Natural killer cell (primary cell): ENCODE results near the gene TENM4. TPM values are rescaled to one million over a fixed set of nuclear protein-coding genes. Genes with fewer than 3 reads are reported as not detected.
"Not testable (repeated sequence)": the region's sequence is repeated elsewhere in the genome, so short reads cannot be mapped to it uniquely, and the experiment has no call there.

ENCODE experiments used
- ATAC-seq, 3 donors: fragments of 150-1000 bp in 2 of 3; fragments of 200-7000 bp in 1 of 3; cut with Tn5 transposase; 1 replicate in 1 of 3; 2 replicates in 2 of 3; pipeline ENCODE4 v1.10.0; 2021; ENCODE audit warnings: mild to moderate bottlenecking in 2 of 3, moderate library complexity in 2 of 3
- DNase-seq, 2 donors: peaks; one replicate each; pipeline versions ENCODE4 v3.0.0 to v3.0.0-alpha.2; 2013 to 2021; ENCODE audit warnings: mixed read lengths in 1 of 2
- H3K27ac ChIP-seq: one replicate; pipeline ENCODE4 v1.5.1; 2013; ENCODE audit warnings: mild to moderate bottlenecking, low read length
- H3K27me3 ChIP-seq: one replicate; pipeline ENCODE4 v1.6.1; 2013; ENCODE audit warnings: low read length; ENCODE audit not compliant: control insufficient read depth, insufficient read depth
- H3K36me3 ChIP-seq: one replicate; pipeline ENCODE4 v1.6.1; 2013; ENCODE audit warnings: low read length; ENCODE audit not compliant: control insufficient read depth, insufficient read depth
- H3K4me1 ChIP-seq: one replicate; pipeline ENCODE4 v1.6.1; 2013; ENCODE audit warnings: low read length; ENCODE audit not compliant: control insufficient read depth, insufficient read depth
- H3K4me3 ChIP-seq: one replicate; pipeline ENCODE4 v1.5.1; 2013; ENCODE audit warnings: low read length
- H3K9me3 ChIP-seq: one replicate; pipeline ENCODE4 v1.6.1; 2013; ENCODE audit warnings: low read length; ENCODE audit not compliant: control insufficient read depth, insufficient read depth
- H3K27ac Mint-ChIP-seq, 2 donors: one replicate each; pipeline ENCODE4 v1.8.0; 2022; ENCODE audit warnings: mild to moderate bottlenecking in 2 of 2, mixed read lengths in 2 of 2, moderate library complexity in 1 of 2
- H3K27me3 Mint-ChIP-seq, 2 donors: one replicate each; pipeline ENCODE4 v1.8.0; 2022; ENCODE audit warnings: low read depth in 2 of 2, mixed read lengths in 2 of 2
- H3K36me3 Mint-ChIP-seq: one replicate; pipeline ENCODE4 v1.8.0; 2022; ENCODE audit warnings: mixed read lengths
- H3K4me1 Mint-ChIP-seq, 2 donors: one replicate each; pipeline ENCODE4 v1.8.0; 2022; ENCODE audit warnings: mixed read lengths in 2 of 2
- H3K4me3 Mint-ChIP-seq: one replicate; pipeline ENCODE4 v1.8.0; 2022; ENCODE audit warnings: mild to moderate bottlenecking, moderate library complexity, mixed read lengths
- H3K9me3 Mint-ChIP-seq, 2 donors: one replicate each; pipeline ENCODE4 v1.8.0; 2022; ENCODE audit warnings: mixed read lengths in 2 of 2
- WGBS: methylation state at CpG from one replicate; pipeline ENCODE4 v1.1.7; 2013; ENCODE audit warnings: missing lambda C conversion rate; ENCODE audit not compliant: insufficient coverage; 5-methylcytosine and 5-hydroxymethylcytosine counted together
- intact Hi-C: fragments of 100-400 bp; cut with micrococcal nuclease; formaldehyde crosslinking; loops from one replicate; pipeline ENCODE4 v1.14.2; 2022
- total RNA-seq, 4 donors: library from RNA; stranded (reverse); fragments of 120-200 nt in 1 of 4; gene quantifications; one replicate each; pipeline versions ENCODE4 v1.2.3 to v1.2.4, GENCODE V29; 2013 to 2022
- TF ChIP-seq, protein P1 (sequence below): fragments of 200-600 bp; IDR thresholded peaks from one replicate; pipeline ENCODE4 v1.8.0; 2022; ENCODE audit warnings: antibody characterized with exemption

The TENM4 gene
- total RNA-seq, 3 donors from 2014 or later (not counting 1 experiment from before 2014, with no cell fraction given) = 0.63 to 0.75 TPM; not detected in 1

DNA sequence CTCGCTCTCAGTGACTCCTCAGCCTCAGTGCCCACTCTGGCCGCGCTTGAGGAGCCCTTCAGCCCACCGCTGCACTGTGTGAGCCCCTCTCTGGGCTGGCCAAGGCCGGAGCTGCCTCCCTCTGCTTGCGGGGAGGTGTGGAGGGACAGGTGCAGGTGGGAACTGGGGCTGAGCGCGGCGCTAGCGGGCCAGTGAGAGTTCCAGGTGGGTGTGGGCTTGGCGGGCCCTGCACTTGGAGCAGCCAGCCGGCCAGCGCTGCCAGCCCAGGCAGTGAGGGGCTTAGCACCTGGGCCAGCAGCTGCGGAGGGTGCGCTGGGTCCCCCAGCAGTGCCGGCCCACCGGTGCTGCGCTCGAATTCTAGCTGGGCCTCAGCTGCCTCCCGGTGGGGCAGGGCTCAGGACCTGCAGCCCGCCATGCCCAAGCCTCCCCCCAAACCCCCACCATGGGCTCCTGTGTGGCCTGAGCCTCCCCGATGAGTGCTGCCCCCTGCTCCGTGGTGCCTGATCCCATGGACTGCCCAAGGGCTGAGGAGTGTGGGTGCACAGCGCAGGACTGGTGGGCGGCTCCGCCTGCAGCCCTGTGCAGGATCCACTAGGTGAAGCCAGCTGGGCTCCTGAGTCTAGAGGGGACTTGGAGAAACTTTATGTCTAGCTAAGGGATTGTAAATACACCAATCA, 802.0 kb downstream of the TENM4 start:
- no peaks in the 10 kb centered on the region for H3K4me1 Mint-ChIP-seq
- no peak overlapping the region for H3K4me3 ChIP-seq
- TF ChIP-seq, protein P1, sequence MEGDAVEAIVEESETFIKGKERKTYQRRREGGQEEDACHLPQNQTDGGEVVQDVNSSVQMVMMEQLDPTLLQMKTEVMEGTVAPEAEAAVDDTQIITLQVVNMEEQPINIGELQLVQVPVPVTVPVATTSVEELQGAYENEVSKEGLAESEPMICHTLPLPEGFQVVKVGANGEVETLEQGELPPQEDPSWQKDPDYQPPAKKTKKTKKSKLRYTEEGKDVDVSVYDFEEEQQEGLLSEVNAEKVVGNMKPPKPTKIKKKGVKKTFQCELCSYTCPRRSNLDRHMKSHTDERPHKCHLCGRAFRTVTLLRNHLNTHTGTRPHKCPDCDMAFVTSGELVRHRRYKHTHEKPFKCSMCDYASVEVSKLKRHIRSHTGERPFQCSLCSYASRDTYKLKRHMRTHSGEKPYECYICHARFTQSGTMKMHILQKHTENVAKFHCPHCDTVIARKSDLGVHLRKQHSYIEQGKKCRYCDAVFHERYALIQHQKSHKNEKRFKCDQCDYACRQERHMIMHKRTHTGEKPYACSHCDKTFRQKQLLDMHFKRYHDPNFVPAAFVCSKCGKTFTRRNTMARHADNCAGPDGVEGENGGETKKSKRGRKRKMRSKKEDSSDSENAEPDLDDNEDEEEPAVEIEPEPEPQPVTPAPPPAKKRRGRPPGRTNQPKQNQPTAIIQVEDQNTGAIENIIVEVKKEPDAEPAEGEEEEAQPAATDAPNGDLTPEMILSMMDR = no peak
- no peaks in the 10 kb centered on the region for H3K27me3 ChIP-seq
- H3K36me3 ChIP-seq = no peaks in the 10 kb centered on the region
- no peak overlapping the region for H3K27ac ChIP-seq
- peaks cover 4 to 7% of the 10 kb centered on the region in 2 donors for H3K27me3 Mint-ChIP-seq
- no peaks in the 10 kb centered on the region for H3K36me3 Mint-ChIP-seq
- DNase-seq = no peak
- no peaks in the 10 kb centered on the region for H3K4me1 ChIP-seq
- H3K27ac Mint-ChIP-seq = no peak overlapping the region
- no peak overlapping the region for H3K4me3 Mint-ChIP-seq
- peaks cover 0 to 2% of the 10 kb centered on the region in 2 donors for H3K9me3 Mint-ChIP-seq
- intact Hi-C loops = no loop called here
- no peak for ATAC-seq
- H3K9me3 ChIP-seq = no peaks in the 10 kb centered on the region
- 96% methylated on average over 26 of the region's 26 CpGs for WGBS

DNA sequence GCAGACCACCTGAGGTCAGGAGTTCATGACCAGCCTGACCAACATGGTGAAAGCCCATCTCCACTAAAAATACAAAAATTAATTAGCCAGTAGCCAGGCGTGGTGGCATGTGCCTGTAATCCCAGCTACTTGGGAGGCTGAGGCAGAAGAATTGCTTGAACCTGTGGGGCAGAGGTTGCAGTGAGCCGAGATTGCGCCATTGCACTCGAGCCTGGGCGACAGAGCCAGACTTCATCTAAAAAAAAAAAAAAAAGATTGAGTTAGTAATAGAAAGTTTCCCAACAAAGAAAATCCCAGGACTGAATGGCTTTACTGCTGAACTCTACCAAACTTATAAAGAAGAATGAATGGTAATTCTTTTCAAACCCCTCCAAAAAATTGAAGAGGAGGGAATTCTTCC, 803.3 kb downstream of the TENM4 start:
- H3K4me3 ChIP-seq, intact Hi-C loops, H3K4me1 Mint-ChIP-seq, H3K36me3 Mint-ChIP-seq, H3K9me3 ChIP-seq, H3K27me3 Mint-ChIP-seq, DNase-seq, H3K9me3 Mint-ChIP-seq, H3K27ac ChIP-seq, H3K4me3 Mint-ChIP-seq, H3K27ac Mint-ChIP-seq, H3K27me3 ChIP-seq, H3K4me1 ChIP-seq, H3K36me3 ChIP-seq, ATAC-seq: not testable (repeated sequence)
- 93% methylated on average over 2 of the region's 5 CpGs for WGBS

DNA sequence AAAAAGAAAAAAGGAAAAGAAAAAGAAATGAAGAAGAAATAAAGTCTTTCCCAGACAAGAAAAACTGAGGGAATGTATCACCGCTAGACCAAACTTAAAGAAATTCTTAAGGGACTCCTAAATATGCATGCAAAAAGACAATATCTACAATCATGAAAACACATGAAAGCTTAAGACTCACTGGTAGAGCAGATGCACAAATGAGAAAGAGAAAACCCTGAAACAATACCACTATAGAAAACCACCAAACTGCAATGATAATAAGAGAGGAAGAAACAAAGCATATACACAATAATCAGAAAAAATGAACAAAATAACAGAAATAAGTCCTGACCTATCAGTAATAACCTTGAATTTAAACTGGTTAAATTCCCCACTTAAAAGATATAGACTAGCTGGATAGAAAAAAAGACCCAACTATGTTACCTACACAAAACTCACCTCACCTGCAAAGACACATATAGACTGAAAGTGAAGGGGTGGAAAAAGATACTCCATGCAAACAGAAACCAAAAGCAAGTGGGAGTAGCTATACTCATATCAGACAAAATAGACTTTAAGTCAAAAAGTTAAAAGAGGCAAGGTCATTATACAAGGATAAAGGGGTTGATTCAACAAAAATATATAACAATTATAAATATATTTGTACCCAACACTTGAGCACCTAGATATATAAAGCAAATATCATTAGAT, 804.9 kb downstream of the TENM4 start:
- Mint-ChIP-seq H3K27ac (no peak overlapping the region), H3K27me3 (peaks cover 6 to 8% of the 10 kb centered on the region in 2 donors), H3K9me3 (peaks cover 2% of the 10 kb centered on the region in 2 donors), H3K36me3 (no peaks in the 10 kb centered on the region), H3K4me1 (no peaks in the 10 kb centered on the region), H3K4me3 (no peak overlapping the region)
- WGBS = 88% methylated on average over 1 of the region's 1 CpG
- Histone ChIP-seq H3K27me3 (no peaks in the 10 kb centered on the region), H3K4me3 (no peak overlapping the region), H3K9me3 (peaks cover 3% of the 10 kb centered on the region), H3K4me1 (no peaks in the 10 kb centered on the region), H3K36me3 (no peaks in the 10 kb centered on the region), H3K27ac (no peak overlapping the region)
- no peak for DNase-seq
- intact Hi-C loops = no loop called here
- ATAC-seq = no peak
- TF ChIP-seq, protein P1 = no peak

DNA sequence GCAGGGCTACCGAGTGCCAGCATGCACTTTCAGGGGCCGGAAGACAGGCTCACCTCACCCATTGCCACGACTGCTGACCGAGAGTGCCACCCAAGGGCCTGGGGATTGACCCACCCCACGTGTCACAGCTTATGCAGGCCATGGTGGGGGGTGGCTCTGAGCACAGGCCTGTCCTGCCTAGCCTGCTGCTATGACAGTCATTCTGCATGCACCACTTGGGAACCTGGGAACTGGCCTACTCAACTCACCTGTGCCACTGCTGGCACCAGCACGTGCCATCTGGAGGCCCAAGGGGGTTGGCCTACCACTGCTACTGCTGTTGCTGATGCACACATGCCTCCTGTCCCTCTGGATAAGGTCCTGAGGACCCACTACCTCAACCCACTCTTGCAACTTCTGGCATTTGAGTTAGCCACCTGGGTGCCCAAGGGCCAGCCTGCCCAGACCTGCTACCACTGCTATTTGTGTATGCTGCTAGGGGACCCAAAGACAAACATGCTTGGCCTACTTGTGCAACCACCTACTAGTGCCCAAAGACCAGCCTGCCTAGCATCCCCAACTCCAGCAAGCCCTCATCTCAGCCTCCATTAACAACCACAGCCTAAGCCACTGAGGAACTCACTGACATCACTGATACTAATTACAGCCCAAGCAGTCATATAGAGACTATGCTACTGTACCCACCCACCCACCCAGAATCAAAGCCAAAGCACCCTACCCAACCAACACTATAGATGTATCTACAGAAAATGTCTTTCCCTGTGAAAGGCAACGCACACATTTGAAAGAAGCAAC, 807.1 kb downstream of the TENM4 start:
- 86% methylated on average over 7 of the region's 7 CpGs for WGBS
- no peaks in the 10 kb centered on the region for H3K4me1 ChIP-seq
- no peak for DNase-seq
- H3K36me3 ChIP-seq = no peaks in the 10 kb centered on the region
- TF ChIP-seq, protein P1 = no peak
- Mint-ChIP-seq H3K4me1 (no peaks in the 10 kb centered on the region), H3K9me3 (peaks cover 5 to 10% of the 10 kb centered on the region in 2 donors), H3K4me3 (no peak overlapping the region), H3K36me3 (peaks cover 15% of the 10 kb centered on the region), H3K27me3 (peaks cover 6 to 8% of the 10 kb centered on the region in 2 donors), H3K27ac (no peak overlapping the region)
- H3K9me3 ChIP-seq = peaks cover 8% of the 10 kb centered on the region
- H3K27me3 ChIP-seq = no peaks in the 10 kb centered on the region
- H3K27ac ChIP-seq = no peak overlapping the region
- no peak overlapping the region for H3K4me3 ChIP-seq
- intact Hi-C loops = no loop called here
- ATAC-seq = no peak
